Activated CD8-positive, alpha-beta memory T cell treated with anti-CD3 and anti-CD28 coated beads, Interleukin-2, amount 50 U/mL, for 1 hour (primary cell): ENCODE data around the gene AGBL4.
"Not testable (repeated sequence)": the region's sequence is repeated elsewhere in the genome, so short reads cannot be mapped to it uniquely, and the experiment has no call there.

ENCODE experiments used
- DNase-seq: peaks from one replicate; pipeline ENCODE4 v3.0.0-alpha.2; 2020; ENCODE audit errors: extremely low read depth

The AGBL4 gene

DNA sequence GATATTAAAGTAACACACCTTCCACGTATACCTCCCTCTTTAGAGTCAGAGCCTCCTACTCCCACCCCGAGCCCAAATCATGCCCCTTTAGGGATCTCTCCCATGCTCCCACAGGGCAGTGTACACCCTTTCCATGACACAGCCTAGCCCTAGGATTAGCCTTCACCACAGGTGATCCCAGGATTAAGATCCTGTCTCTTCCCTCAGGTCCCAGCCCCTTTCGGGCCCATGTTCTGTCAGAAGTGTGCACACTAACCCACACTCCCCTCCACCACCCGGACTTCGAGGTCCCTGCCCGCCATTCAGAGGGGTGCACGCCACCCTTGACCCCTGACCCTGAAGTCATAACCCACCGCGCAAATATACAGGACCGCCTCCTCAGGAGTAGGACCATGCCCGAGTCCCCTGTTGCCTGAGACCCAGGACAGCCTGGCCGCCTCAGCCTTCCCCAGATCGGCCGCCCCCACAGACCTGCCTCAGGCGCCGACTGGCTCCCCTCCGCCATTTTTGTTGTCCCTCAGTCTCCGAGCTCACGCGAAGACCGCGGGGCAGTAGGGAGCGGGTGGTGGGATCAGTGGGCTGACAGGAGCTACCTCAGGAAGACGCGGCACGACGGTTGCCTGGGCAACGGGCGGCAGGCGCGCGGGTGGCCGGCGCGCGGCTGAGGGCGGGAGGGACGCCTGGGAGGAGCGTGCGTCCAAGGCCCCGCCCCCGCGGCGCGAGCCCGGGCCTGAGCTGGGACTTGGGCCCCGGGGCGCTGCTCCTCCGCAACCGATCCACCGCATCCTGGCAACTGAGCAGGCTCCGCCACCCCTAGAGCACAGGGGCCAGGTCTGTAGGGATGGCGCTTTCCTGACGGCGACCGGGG, at the start of gene AGBL4:
Gene AGBL4, minus strand, starts transcription at position 663 of the 868 bp plus-strand sequence.
- no peak for DNase-seq

DNA sequence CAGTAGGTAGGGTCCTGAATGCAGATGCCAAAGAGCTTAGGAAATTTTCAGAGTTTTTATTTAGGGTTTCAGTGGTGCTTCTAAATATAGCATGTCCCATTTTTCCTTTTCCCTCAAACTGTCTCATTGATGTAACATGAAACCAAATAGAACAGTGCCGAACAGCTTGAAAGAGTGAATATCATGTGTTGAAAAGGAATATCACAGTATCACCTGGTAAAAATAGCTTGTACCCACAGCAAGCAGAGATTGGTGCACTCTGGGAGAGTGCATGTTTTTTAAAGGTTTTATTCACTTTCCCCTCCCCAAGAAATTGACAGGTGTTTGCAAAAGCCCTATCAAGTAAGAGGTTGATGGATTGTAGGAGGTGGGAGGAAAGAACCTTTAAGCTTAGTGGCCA, 43.1 kb upstream of the AGBL4 start:
- no peak for DNase-seq

DNA sequence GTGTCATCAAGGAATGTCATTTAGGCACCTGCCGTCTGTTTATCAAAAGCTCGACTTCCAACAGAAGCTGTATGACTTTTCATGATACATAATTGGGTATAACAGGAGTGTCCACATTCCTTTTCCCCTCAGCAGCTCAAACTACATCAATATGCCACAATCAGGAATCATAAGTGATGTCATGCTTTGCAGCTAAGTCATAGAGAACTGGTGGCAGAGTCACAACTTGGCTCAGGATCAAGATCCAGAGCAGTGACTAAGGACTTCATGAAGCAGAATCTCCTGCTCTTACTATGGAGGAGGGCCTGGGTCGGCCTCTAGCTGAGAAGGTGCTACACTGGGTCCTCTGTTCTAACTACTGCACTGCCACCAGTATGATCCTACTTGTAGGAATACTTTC, 36.5 kb upstream of the AGBL4 start:
- no peak for DNase-seq

DNA sequence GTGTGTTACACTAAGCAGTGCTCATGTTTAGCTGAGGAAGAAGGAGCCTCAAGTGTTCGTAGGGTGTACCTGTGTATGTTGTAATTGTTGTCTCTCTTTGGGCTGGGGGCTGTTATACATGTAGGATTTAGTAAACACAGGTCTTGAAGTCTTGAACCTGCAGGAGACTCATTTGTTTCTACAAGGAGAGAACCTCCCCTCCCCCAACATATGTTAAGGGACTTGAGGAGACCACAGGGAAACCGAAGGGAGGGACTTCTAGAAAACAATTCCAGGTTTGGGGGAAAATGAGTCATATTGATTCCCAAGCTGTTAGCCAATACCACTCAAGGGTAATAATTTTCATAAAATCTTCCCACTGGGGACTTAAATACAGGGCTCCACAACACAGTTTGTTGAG, 25.0 kb upstream of the AGBL4 start:
- DNase-seq, result no peak

DNA sequence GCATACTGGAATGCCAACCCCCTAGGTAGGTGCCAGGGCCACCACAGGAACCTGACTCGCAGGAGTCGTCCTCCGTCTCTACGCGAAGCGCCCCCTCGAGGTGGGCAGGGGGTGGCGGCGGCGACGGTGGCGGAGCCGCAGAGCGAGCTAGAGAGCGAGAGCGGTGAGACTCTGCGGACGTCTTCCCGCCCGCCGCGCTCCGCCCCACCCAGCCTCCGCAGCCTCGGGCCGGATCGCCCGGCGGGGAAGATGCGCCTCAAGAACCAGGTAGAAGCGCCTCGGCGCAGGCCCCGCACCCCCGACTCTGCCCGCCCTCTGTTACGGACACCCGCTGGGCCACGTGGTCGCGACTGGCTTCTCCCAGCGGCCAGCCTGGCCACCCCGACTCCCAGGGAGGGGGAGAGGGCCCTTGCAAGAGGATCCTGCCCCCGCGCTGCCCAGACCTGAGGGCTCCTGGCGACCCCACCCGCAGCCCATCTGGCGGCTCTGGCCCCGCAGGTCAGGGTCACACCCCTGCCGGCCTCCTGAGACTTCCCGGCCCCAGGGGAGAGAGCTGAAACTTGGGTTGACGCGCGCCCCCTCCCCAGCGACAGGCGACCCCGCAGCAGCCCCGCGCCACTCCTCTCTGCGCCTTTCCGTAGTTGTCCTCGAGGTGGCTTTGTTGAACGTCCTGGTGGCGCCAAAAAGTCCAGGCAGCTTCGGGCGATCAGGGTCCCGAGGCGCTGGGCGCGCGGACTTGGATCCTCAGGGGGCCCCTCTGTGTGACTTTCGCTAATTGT, 24.4 kb upstream of the AGBL4 start:
- DNase-seq, result no peak

DNA sequence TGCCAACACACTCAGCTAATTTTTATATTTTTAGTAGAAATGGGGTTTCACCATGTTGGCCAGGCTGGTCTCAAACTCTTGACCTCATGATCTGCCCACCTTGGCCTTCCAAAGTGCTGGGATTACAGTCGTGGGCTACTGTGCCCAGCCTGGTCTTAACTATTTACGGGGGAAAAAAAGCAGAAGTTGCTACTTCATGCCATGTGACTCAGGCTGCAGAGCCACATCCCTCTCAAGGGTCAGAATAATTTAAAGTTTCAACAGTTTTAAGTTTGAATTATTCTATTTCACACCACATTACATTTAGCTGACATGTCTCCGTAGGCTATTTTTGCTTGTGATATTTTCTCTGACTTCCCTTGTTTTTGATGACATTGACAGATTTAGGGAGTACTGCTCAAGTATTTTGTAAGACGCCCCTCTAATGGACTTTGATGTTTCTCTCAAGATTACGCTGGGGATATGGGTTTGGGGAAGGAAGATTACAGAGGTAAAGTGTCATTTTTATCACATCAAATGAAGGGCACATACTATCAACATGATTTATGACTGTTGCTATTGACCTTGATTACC, 14.6 kb upstream of the AGBL4 start:
- no peak for DNase-seq

DNA sequence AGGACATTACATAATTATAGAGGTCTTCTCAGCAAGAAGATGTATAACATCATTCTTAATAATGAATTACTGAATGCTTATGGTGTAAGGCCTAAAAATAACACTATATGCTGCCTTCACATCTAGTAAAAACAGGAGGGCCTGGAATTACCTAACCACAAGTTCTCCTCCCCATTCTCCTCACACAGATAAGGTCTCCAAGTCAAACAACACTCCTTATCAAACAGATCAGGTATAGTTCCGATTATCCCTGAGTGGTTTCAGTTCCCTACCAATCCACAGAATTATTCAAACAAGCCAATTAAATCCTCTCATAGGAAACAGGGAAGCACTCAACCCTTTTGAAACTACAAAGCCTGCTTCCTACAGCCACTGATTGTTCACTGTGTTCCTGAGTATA, 4.0 kb upstream of the AGBL4 start:
- no peak for DNase-seq

DNA sequence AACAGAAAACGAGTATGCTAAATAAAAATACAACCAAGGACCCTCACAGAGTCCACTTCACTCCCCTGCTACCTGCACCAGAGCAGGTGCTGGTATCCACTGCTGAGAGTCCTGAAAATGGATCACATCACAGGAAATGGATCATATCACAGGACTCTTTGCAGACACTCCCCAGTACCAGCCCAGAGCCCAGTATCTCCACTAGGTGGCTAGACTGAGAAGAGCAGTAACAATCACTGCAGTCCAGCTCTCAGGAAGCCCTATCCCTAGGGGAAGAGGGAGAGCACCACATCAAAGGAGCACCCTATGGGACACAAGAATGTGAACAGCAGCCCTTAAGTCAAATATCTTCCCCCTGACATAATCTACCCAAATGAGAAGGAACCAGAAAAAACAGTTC, 28.0 kb downstream of the AGBL4 start:
- no peak for DNase-seq

DNA sequence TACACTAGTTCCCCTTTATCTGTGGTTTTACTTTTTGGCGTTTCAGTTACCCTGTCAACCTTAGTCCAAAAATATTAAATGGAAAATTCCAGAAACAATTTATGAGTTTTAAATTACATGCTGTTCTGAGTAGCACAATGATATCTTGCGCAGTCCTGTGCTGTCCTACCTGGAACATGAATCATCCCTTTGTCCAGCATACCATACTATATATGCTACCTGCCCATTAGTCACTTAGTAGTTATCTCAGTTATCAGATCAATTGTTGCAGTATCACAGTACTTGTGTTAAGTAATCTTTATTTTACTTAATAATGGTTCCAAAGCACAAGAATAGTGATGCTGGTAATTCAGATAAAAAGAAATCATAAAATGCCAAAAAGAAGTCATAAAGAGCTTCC, 52.7 kb downstream of the AGBL4 start:
- DNase-seq, result no peak

DNA sequence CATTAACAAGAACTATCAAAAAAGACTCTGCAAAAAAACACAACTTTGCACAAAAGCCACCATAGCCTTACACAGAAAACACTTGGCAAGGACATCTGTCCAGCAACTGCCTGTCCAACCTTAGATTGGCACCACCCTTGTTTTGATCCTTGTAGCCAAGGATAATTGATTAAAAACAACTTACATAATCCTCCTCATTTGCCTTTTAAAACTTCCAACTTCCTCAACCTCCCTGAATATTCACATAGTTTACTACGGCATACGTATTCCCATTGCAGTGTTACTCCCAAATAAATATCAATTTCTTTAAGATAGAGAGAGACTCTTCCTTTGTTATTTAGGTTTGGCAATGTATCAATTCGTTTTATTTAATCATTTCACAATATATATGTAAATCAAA, 72.4 kb downstream of the AGBL4 start:
- DNase-seq, result no peak

DNA sequence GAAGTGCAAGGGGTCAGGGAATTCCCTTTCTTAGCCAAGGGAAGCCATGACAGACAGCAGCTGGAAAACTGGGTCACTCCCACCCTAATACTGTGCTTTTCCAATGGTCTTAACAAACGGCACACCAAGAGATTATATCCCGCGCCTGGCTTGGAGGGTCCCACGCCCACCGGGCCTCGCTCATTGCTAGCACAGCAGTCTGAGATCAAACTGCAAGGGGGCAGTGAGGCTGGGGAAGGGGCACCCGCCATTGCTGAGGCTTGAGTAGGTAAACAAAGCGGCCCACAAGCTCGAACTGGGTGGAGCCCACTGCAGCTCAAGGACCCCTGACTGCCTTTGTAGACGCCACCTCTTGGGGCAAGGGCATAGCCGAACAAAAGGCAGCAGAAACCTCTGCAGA, 108.5 kb downstream of the AGBL4 start:
- DNase-seq, result not testable (repeated sequence)

DNA sequence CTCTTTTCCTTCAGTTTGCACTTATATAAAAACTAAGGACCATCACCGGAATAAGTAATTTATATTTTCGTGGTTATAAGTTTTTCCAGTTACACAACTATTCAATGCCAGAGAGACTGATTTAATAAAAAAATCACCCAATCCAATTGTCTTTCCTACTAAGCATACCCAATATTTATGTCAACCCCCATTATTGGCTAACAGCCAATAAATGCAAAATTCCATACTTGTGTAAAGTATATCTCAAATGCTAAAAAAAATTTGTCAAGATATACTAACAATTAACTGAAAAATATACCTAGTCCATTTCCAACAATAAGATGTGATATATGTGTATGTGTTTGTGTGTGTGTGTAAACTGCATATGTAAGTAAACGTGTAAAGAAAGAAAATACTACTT, 117.4 kb downstream of the AGBL4 start:
- no peak for DNase-seq

DNA sequence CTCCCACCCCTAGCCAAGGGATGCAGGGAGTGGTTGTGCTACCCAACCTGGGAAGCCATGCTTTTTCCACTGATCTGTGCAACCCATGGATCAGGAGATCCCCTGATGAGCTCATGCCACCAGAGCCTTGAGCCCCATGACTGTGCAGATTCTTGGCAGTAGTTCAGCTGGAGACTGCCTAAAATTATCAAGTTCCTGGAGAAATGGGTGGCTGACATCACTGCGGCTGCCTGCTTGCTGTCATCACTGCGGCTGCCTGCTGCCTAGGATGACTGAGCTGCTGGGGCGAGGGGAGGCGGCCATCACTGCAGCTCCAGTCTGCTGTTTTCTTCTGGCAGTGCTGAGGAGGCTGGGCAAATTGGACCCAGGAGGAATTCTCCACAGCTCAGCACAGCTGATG, 159.2 kb downstream of the AGBL4 start:
- no peak for DNase-seq

DNA sequence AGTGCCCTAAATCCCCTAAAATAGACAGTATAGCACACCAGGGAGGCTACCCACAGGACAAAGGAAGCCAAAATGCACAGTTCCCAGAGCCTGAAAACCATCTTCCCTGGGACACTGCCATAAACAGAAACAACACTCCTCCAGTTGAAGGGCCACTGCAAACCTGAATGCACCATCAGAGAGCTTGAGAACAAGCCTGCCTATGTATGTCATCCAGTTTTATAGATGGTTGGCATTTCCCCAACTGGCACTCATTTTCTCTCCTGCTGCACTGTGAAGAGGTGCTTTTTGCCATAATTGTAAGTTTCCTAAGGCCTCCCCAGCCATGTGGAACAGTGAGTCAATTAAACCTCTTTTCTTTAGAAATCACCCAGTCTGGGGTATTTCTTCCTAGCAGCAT, 169.0 kb downstream of the AGBL4 start:
- DNase-seq, result no peak

DNA sequence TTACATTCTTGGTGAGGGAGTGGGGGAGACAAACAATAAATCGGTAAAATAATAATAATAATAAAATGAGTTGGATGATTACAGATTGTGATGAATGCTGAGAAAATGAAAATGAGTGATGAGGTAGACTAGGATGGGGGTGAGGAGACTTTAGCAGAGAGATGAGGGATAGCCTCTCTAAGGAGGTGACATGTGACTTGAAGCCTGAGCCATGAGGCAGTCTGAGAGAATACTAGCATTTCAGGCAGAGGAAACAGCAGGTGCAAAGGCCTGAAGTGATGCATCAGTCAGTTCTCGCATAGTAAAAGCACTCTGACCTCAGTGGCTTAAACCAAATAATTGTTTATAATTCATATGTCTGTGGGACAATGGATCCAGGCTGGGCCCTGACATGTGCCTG, 181.2 kb downstream of the AGBL4 start:
- DNase-seq, result no peak

DNA sequence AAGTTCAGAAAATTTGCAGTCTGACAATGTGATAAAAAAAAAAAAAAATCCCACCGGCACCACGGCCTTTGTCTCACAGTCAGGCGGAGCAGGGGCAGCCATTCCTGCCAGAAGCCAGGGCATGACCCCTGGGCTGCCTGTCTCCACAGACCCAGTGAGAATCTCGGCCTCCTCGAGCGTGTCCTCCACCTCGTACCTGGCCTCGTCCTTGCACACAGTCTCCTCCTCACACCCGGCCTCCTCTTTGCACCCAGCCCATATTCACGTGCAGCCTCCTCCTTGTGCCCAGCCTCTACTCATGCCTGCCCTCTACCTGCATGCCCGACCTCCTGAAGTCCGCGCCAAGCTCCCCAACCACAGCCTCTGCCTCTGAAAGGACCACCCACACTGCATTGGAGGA, 182.0 kb downstream of the AGBL4 start:
- no peak for DNase-seq

DNA sequence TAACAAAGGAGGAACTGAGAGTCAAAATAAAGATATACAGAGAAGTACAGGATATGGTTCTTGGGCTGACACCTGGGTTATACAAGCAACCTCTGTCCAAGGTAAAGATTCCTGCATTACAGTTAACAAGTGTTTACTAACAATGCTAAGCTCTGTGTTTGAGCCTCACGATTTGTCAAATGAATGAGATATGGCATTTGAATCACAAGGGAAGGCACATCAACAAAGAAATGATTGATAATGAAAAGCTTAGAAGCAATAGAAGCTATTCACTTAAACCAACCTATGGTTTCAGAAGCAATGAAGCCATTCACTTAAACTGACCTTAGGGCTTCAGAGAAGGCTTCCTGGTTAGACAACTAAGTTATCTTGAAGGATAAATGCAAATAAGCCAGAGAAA, 199.5 kb downstream of the AGBL4 start:
- DNase-seq, result no peak

DNA sequence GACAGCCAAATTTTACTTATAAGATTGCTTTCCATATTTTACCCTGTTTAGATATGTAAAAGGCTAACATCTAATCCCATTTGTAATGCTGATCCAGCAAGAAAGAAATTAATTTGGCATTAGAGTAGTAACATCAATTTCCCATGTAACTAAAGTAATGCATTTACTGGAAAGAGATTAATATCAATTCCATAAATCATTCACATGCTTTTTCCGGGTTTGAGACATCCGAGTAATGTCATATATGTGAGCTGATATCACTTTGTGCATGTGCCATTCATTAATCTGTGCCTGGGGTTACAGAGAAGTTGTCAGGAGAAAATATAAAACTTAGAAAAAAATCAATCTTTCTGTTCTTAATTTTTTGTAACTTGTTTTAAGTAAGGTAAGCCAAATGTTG, 206.1 kb downstream of the AGBL4 start:
- DNase-seq, result no peak

DNA sequence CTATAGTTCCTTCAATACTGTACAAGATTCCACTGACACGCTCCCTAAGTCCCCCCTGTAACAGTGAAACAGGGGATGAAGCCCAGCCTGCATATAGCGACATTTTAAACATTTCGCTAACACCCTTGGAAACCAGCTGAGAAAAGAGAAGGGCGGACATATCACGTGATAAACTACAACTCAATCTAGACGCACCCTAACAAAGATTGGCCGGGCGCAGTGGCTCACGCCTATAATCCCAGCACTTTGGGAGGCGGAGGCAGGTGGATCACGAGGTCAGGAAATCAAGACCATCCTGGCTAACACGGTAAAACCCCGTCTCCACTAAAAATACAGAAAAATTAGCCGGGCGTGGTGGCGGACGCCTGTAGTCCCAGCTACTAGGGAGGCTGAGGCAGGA, 236.7 kb downstream of the AGBL4 start:
- DNase-seq, result not testable (repeated sequence)

DNA sequence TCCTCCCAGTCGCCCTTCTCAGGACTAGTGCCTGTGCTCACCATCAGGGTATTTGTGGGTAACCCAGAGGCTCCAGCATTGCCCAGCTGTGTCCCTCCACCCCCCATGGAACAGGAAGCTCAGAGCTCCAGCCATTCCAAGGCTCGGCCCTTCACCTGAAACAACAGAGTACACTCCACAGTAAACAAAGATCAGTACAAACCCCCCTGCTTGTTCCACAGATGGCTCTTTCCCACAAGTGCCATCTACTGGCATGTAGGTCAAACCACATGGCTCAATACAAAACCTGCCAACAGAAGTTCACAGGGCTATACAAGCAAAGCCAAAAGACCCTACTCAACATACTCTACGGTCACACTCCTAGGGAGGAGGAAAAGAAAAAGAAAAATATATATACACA, 258.7 kb downstream of the AGBL4 start:
- DNase-seq, result no peak

DNA sequence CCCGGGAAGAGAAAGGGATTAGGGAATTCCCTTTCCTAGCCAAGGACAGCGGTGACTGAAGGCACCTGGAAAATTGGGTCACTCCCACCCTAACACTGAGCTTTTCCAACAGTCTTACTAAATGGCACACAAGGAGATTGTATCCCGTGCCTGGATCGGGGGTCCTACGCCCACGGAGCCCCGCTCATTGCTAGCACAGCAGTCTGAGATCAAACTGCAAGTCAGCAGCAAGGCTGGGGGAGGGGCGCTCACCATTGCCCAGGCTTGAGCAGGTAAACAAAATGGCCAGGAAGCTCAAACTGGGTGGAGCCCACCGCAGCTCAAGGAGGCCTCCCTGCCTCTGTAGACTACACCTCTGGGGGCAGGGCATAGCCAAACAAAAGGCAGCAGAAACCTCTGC, 285.6 kb downstream of the AGBL4 start:
- not testable (repeated sequence) for DNase-seq

DNA sequence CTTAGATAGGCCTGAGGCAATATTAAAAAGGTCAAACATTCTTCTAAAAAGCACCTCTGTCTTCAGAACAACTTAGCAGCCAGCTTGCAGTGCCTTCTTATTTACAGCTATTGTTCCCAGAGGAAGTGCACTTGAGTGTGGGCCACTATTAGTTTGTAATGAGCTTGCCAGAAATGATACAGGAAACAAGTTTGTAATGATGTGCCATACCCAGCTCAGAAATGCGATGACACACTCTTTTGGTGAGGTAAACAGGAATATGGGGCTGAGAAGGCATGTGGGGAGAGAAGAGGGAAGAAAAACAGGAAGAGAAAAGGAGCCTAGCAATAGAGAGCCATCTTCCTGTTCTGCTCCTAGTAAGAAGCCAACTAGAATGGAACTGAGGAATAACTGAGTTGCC, 295.4 kb downstream of the AGBL4 start:
- DNase-seq, result no peak

DNA sequence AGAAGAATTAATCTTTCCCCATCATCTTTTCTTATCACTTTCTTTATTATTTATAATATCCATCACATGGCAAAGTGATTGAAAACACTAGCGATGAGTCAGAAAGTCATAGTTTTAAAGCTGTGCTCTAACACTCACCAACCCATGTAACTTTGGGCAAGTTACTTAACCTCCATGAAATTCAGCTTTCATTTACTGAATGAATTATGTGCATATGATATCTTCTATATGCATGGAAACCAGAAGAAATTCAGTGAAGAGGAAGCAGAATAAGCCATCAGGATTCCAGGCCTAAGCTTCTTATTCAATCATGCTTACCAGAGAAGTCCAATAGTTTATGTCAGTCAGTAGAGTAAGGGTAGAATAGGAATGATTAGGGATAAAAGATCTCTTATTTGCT, 300.1 kb downstream of the AGBL4 start:
- no peak for DNase-seq
